Measurements from ENCODE around the gene ATP13A1. TPM values are rescaled to one million over a fixed set of nuclear protein-coding genes. Genes with fewer than 3 reads are reported as not detected.

Gene ATP13A1
- polyA plus RNA-seq, 1 experiment: 27.9 TPM

- POLR2A ChIA-PET: no interaction called here
- DNase-seq (ENCODE audit: low read depth): no peak
- no peak for TF ChIP-seq CTCF (IDR thresholded peaks at IDR 0.05; ENCODE audit: insufficient read depth, low read depth, low read length)
- Histone ChIP-seq H3K36me3 (ENCODE audit: control insufficient read depth, insufficient read depth, low read length) (peaks cover 58% of the 10 kb centered on the region), H3K4me3 (ENCODE audit: low read depth, low read length) (no peak overlapping the region), H3K27me3 (ENCODE audit: control insufficient read depth, insufficient read depth, low read length) (no peaks in the 10 kb centered on the region)
- CTCF ChIA-PET: interaction anchor here (0.6 to 2.8 kb wide), 4 partner anchors 10 to 124 kb away, joined by 3 to 9 read pairs (median 3); no protein-coding TSS in a partner anchor
These were observed 6.8 kb downstream of the ATP13A1 start for GRCh38 chr19:19656451-19657396.

- TF ChIP-seq CTCF (IDR thresholded peaks at IDR 0.05; ENCODE audit: insufficient read depth, low read depth, low read length): no peak
- POLR2A ChIA-PET: no interaction called here
- CTCF ChIA-PET: interaction anchor here (0.8 to 2.8 kb wide), 2 partner anchors 12 to 123 kb away, joined by 3 to 9 read pairs; no protein-coding TSS in a partner anchor
These were observed 7.7 kb downstream of the ATP13A1 start for GRCh38 chr19:19655641-19656343.

GRCh38 chr19:19655051-19655594 is 8.4 kb downstream of the ATP13A1 start:
- Histone ChIP-seq H3K27me3 (ENCODE audit: control insufficient read depth, insufficient read depth, low read length) (no peaks in the 10 kb centered on the region), H3K36me3 (ENCODE audit: control insufficient read depth, insufficient read depth, low read length) (peaks cover 70% of the 10 kb centered on the region), H3K4me3 (ENCODE audit: low read depth, low read length) (no peak overlapping the region)
- no peak for TF ChIP-seq CTCF (IDR thresholded peaks at IDR 0.05; ENCODE audit: insufficient read depth, low read depth, low read length)
- no peak for DNase-seq (ENCODE audit: low read depth)
- CTCF ChIA-PET: interaction anchor here (1.4 to 2.8 kb wide), 2 partner anchors 10 to 123 kb away, joined by 3 to 9 read pairs; no protein-coding TSS in a partner anchor
- POLR2A ChIA-PET: no interaction called here

More at GRCh38 chr19:19655641-19656343, 7.7 kb downstream of the ATP13A1 start:
- Histone ChIP-seq H3K36me3 (ENCODE audit: control insufficient read depth, insufficient read depth, low read length) (peaks cover 65% of the 10 kb centered on the region), H3K4me3 (ENCODE audit: low read depth, low read length) (no peak overlapping the region), H3K27me3 (ENCODE audit: control insufficient read depth, insufficient read depth, low read length) (no peaks in the 10 kb centered on the region)
- DNase-seq (ENCODE audit: low read depth): no peak

DNA sequence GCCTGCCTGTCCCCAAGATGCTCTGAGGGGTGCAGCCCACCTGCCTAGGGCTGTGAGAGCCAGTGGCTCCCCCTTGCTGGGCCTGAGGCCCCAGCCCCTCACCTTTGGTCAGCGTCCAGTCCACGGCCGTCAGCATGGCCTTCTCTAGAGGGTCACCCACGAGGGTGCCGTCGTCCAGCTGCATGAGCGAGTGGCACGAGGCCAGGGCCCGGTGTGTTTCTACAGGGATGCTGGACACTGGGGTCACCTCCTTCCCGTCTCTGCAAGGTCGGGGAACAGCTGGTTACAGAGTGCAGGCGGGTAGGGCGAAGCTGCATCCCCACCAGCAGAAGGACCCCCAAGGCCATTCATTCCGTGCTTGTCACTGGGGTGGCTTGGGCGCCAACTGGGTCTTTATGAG is 9.0 kb downstream of the ATP13A1 start:
- ChIA-PET POLR2A (no interaction called here), CTCF (interaction anchor here (1.4 to 2.8 kb wide), 2 partner anchors 9 to 122 kb away, joined by 3 to 9 read pairs; no protein-coding TSS in a partner anchor)
- H3K36me3 ChIP-seq (ENCODE audit: control insufficient read depth, insufficient read depth, low read length): peaks cover 70% of the 10 kb centered on the region
- H3K4me3 ChIP-seq (ENCODE audit: low read depth, low read length): no peak overlapping the region
- no peaks in the 10 kb centered on the region for H3K27me3 ChIP-seq (ENCODE audit: control insufficient read depth, insufficient read depth, low read length)
- no peak for DNase-seq (ENCODE audit: low read depth)
- TF ChIP-seq CTCF (IDR thresholded peaks at IDR 0.05; ENCODE audit: insufficient read depth, low read depth, low read length): no peak
